GM11168 (cell line): ENCODE data around the gene ZNF514.
"Not testable (repeated sequence)": the region's sequence is repeated elsewhere in the genome, so short reads cannot be mapped to it uniquely, and the experiment has no call there.

Source experiments
- in situ Hi-C: fragments of 300-500 bp; cut with MboI; formaldehyde crosslinking; loops from one replicate; pipeline ENCODE4 v1.12.0; 2022; ENCODE audit warnings: low sequenced_read_pairs; ENCODE audit not compliant: unreplicated experiment

ZNF514 gene

GRCh38 chr2:95143838-95144237 lies 15.8 kb downstream of the ZNF514 start:
- in situ Hi-C loops, result no loop called here

- in situ Hi-C loops, result no loop called here
Measured at GRCh38 chr2:95138702-95139101, 20.9 kb downstream of the ZNF514 start.

- in situ Hi-C loops, result no loop called here
Measured at GRCh38 chr2:95122197-95122551, 37.5 kb downstream of the ZNF514 start.

GRCh38 chr2:95121407-95122196 lies 38.0 kb downstream of the ZNF514 start, which contains the start of gene MRPS5:
Gene MRPS5 (minus strand): TSS chr2:95121808. CDS start chr2:95121791, 17 bp downstream.
- in situ Hi-C loops, result no loop called here

- in situ Hi-C loops, result no loop called here
Measured at GRCh38 chr2:95121093-95121406, 38.6 kb downstream of the ZNF514 start.

- in situ Hi-C loops, result no loop called here
Measured at GRCh38 chr2:95115418-95115817, 44.2 kb downstream of the ZNF514 start.

GRCh38 chr2:95113464-95113863 lies 46.2 kb downstream of the ZNF514 start:
- in situ Hi-C loops, result no loop called here

GRCh38 chr2:95110395-95110794 lies 49.3 kb downstream of the ZNF514 start:
- in situ Hi-C loops, result no loop called here

GRCh38 chr2:95109260-95109659 lies 50.4 kb downstream of the ZNF514 start:
- in situ Hi-C loops, result no loop called here

GRCh38 chr2:95106081-95106480 lies 53.6 kb downstream of the ZNF514 start:
- in situ Hi-C loops, result no loop called here

GRCh38 chr2:95104606-95105005 lies 55.0 kb downstream of the ZNF514 start:
- in situ Hi-C loops, result no loop called here

- in situ Hi-C loops, result no loop called here
Measured at GRCh38 chr2:95099910-95100309, 59.7 kb downstream of the ZNF514 start.

- in situ Hi-C loops, result not testable (repeated sequence)
Measured at GRCh38 chr2:95098273-95098672, 61.4 kb downstream of the ZNF514 start.
